Measurements from ENCODE around the gene ADAMTSL1. TPM values are rescaled to one million over a fixed set of nuclear protein-coding genes. Genes with fewer than 3 reads are reported as not detected.

The ADAMTSL1 gene
- total RNA-seq, 4 donors from 2014 or later: 13.3 to 39.7 (median 27.2) TPM

DNA sequence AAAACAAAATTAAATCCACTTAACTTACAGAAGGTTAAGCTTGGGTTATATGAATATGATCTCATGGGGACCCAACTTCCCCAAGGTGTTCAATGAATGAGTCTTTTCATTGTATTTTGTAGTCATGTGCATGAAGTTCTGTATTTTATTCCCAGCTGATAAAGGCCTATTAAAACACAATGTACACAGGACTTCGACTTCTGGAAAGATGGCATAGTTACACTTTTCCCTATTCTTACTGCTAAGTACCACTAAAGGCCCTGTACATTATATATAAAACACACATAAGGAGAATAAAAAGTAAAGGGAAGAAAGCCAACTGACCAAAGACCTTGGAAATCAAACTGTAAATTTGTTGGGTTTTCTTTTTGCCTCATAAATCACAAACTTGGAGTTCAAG is 336.6 kb downstream of the ADAMTSL1 start:
- no peak for DNase-seq
- Histone ChIP-seq H3K27ac (peak overlapping the region in 2 of 4 donors; percentile 22 to 44), H3K9me3 (no peaks in the 10 kb centered on the region), H3K36me3 (no peaks in the 10 kb centered on the region), H3K27me3 (no peaks in the 10 kb centered on the region), H3K4me1 (peaks cover 0 to 11% (median 2%) of the 10 kb centered on the region in 4 donors), H3K4me3 (no peak overlapping the region)
- intact Hi-C loops (cut with DNase I; ENCODE audit: low total_unique reads) (no loop called here), in situ Hi-C loops (cut with MboI; ENCODE audit: low pct_ligation_motif_present in 1 of 4, low pct_unique_long_range_greater_than_20kb in 1 of 4, low sequenced_read_pairs in 3 of 4) (no loop called here)
- 44 to 57% methylated on average over 1 of the region's 1 CpG for WGBS, 2 donors (ENCODE audit: low coverage in 1 of 2)
- TF ChIP-seq EP300 (IDR thresholded peaks at IDR 0.05; ENCODE audit: low read depth) (no peak), POLR2A (IDR thresholded peaks at IDR 0.05) (no peak), POLR2AphosphoS5 (IDR thresholded peaks at IDR 0.05) (no peak)
- TF ChIP-seq, protein P1, sequence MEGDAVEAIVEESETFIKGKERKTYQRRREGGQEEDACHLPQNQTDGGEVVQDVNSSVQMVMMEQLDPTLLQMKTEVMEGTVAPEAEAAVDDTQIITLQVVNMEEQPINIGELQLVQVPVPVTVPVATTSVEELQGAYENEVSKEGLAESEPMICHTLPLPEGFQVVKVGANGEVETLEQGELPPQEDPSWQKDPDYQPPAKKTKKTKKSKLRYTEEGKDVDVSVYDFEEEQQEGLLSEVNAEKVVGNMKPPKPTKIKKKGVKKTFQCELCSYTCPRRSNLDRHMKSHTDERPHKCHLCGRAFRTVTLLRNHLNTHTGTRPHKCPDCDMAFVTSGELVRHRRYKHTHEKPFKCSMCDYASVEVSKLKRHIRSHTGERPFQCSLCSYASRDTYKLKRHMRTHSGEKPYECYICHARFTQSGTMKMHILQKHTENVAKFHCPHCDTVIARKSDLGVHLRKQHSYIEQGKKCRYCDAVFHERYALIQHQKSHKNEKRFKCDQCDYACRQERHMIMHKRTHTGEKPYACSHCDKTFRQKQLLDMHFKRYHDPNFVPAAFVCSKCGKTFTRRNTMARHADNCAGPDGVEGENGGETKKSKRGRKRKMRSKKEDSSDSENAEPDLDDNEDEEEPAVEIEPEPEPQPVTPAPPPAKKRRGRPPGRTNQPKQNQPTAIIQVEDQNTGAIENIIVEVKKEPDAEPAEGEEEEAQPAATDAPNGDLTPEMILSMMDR (IDR thresholded peaks at IDR 0.05): no peak

DNA sequence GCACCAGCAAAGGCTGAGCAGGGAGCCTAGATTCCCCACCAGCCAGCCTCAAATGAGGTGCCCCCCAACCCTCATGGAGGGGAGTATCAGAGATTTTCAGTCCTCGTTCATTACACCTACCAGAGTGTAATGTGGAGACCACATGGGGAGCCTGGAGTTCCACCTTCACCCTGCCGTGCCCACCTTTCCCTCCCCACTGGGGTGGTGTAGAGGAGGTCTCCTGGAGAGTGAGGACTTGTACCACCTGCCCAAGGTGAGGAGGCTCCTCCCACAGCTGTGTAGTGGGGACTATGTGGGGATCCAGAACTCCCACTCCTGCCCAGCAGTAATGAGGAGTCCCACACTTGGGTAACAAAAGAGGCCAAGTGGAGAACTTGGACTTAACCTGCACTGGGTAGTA is 337.2 kb downstream of the ADAMTSL1 start:
- DNase-seq: no peak
- H3K27ac ChIP-seq: peak overlapping the region in 2 of 4 donors; percentile 23 to 43
- in situ Hi-C loops (cut with MboI; ENCODE audit: low pct_ligation_motif_present in 1 of 4, low pct_unique_long_range_greater_than_20kb in 1 of 4, low sequenced_read_pairs in 3 of 4) (no loop called here), intact Hi-C loops (cut with DNase I; ENCODE audit: low total_unique reads) (no loop called here)
- WGBS, 2 donors (ENCODE audit: low coverage in 1 of 2): 80% methylated on average over 2 of the region's 2 CpGs; no CpG with 5 or more reads in 1 of the 2 donors
- no peaks in the 10 kb centered on the region for H3K27me3 ChIP-seq
- peaks cover 0 to 10% (median 2%) of the 10 kb centered on the region in 4 donors for H3K4me1 ChIP-seq
- H3K9me3 ChIP-seq: no peaks in the 10 kb centered on the region
- H3K4me3 ChIP-seq: no peak overlapping the region
- TF ChIP-seq POLR2AphosphoS5 (IDR thresholded peaks at IDR 0.05) (no peak), POLR2A (IDR thresholded peaks at IDR 0.05) (no peak), EP300 (IDR thresholded peaks at IDR 0.05; ENCODE audit: low read depth) (no peak)
- TF ChIP-seq, protein P1 (IDR thresholded peaks at IDR 0.05): no peak
- H3K36me3 ChIP-seq: no peaks in the 10 kb centered on the region

DNA sequence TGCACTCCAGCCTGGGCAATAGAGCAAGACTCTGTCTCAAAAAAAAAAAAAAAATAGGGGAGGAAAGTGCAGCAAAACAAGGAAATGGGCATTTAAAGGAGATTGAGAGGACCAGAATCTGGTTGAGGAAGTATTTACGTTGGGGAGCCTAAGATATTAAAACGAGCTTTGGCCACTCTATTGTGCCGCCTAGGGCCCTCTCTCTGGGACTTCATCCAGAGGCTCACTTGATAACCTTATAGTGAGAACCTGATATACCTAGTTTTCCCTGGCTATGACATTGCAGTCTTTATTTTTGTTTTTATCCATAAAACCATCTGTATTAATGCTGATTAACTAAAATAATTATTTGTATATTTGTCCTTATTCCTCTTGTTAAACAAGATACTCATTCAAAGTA is 345.5 kb downstream of the ADAMTSL1 start:
- H3K4me1 ChIP-seq: peaks cover 7 to 24% (median 17%) of the 10 kb centered on the region in 4 donors
- in situ Hi-C loops (cut with MboI; ENCODE audit: low pct_ligation_motif_present in 1 of 4, low pct_unique_long_range_greater_than_20kb in 1 of 4, low sequenced_read_pairs in 3 of 4): no loop called here
- no peak overlapping the region for H3K4me3 ChIP-seq
- no peak for TF ChIP-seq EP300 (IDR thresholded peaks at IDR 0.05; ENCODE audit: low read depth)
- TF ChIP-seq POLR2AphosphoS5 (IDR thresholded peaks at IDR 0.05): no peak
- TF ChIP-seq POLR2A (IDR thresholded peaks at IDR 0.05): no peak
- TF ChIP-seq, protein P1 (IDR thresholded peaks at IDR 0.05): no peak
- H3K36me3 ChIP-seq: no peaks in the 10 kb centered on the region
- no peaks in the 10 kb centered on the region for H3K27me3 ChIP-seq
- WGBS, 2 donors (ENCODE audit: low coverage in 1 of 2): 71% methylated on average over 3 of the region's 3 CpGs
- intact Hi-C loops (cut with DNase I; ENCODE audit: low total_unique reads): no loop called here
- no peak for DNase-seq
- H3K9me3 ChIP-seq: no peaks in the 10 kb centered on the region
- no peak overlapping the region for H3K27ac ChIP-seq

DNA sequence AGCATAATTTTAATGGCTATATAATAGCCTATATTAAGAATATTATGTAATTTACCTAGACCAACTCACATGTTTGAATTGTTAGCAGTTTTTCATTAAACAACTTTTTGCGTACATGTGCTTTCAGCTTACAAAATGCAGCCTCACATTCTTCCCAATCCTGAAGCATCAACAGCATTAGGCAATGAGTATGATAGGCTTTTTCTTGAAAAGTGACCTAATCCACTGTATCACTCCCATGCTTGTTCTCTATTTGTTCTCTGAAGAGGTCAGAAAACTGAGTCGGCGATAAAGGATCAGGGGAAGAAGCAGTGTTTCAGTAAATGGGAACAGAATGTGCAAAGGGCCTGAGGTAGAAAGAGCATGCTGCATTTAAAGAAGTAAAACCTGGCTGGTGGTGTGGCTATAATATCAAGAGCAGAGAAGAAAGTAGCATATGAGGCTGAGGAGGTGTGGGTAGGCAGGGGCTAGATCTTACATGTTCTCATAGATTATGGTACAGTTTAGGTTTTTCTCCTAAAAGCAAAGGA is 346.7 kb downstream of the ADAMTSL1 start:
- intact Hi-C loops (cut with DNase I; ENCODE audit: low total_unique reads) (no loop called here), in situ Hi-C loops (cut with MboI; ENCODE audit: low pct_ligation_motif_present in 1 of 4, low pct_unique_long_range_greater_than_20kb in 1 of 4, low sequenced_read_pairs in 3 of 4) (no loop called here)
- Histone ChIP-seq H3K36me3 (no peaks in the 10 kb centered on the region), H3K27me3 (no peaks in the 10 kb centered on the region), H3K9me3 (no peaks in the 10 kb centered on the region), H3K4me3 (no peak overlapping the region), H3K27ac (no peak overlapping the region), H3K4me1 (peaks cover 7 to 34% (median 19%) of the 10 kb centered on the region in 4 donors)
- TF ChIP-seq POLR2A (IDR thresholded peaks at IDR 0.05): no peak
- TF ChIP-seq EP300 (IDR thresholded peaks at IDR 0.05; ENCODE audit: low read depth): no peak
- TF ChIP-seq POLR2AphosphoS5 (IDR thresholded peaks at IDR 0.05): no peak
- TF ChIP-seq, protein P1 (IDR thresholded peaks at IDR 0.05): no peak
- WGBS, 2 donors (ENCODE audit: low coverage in 1 of 2): 97% methylated on average over 3 of the region's 3 CpGs
- no peak for DNase-seq

Data from transverse colon (tissue), 4 donors.